ENCODE measurements around the gene CRLF1. TPM values are rescaled to one million over a fixed set of nuclear protein-coding genes. Genes with fewer than 3 reads are reported as not detected.

CRLF1 gene
- 0.40 TPM in 1 of 2 replicates, not detected in the other for total RNA-seq (2014; rRNA removed; shearing (Covaris generic))

- DNase-seq (ENCODE audit: low read depth) = no peak
Measured at GRCh38 chr19:18606281-18607225, at the start of gene CRLF1. Gene CRLF1, minus strand, starts transcription at chr19:18606799. Its CDS starts 143 bp downstream, at chr19:18606656.

GRCh38 chr19:18655173-18655844 lies 48.7 kb upstream of the CRLF1 start:
- no peak for DNase-seq (ENCODE audit: low read depth)

DNA sequence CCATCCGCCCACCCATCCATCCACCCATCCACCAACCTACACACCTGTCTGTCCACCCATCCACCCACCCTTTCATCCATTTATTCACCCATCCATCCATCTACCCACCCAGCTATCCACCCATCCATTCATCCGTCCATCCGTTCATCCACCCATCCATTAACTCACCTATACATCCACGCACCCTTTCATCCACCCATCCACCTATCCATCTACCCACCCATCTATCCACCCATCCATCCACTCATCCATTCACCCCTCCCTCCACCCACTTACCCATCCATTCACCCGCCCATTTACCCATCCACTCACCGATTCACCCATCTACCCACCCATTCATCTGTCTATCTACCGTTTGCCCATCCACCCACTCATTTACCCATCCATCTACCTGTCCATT lies 47.9 kb upstream of the CRLF1 start:
- DNase-seq (ENCODE audit: low read depth) = no peak

DNA sequence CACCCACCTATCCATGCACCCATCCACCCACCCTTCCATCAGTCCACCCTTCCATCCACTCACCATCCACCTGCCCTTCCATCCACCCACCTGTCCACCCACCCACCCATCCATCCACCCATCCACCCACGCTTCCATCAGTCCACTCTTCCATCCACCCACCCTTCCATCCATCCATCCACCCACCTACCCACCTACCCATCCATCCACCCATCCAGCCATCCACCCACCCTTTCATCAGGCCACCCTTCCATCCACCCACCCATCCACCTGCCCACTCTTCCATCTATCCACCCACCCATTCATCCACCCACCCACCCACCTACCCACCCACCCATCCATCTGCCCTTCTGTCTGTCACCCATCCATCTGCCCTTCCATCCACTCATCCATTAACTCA lies 47.3 kb upstream of the CRLF1 start:
- DNase-seq (ENCODE audit: low read depth) = no peak

GRCh38 chr19:18651733-18652132 lies 45.1 kb upstream of the CRLF1 start:
- DNase-seq (ENCODE audit: low read depth) = no peak

DNA sequence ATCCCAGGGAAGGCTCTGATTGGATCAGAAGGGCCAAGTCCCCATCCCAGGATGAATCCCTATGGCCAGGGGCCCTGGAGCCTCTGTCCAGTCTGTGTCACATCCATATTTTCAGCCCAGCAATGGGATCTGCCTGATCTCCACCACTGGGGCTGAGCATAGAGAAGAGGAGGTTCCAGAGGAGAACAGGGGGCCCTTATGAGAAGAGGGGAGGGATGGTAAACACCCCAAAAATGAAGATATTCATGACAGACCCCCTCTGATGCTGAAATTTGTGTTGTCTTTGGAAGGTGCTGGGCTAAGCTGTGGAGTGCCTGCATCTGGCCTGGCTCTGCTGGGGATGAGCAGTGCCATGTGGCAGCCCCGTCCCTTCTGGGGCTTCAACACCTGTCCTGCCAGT lies 44.7 kb upstream of the CRLF1 start:
- no peak for DNase-seq (ENCODE audit: low read depth)

DNA sequence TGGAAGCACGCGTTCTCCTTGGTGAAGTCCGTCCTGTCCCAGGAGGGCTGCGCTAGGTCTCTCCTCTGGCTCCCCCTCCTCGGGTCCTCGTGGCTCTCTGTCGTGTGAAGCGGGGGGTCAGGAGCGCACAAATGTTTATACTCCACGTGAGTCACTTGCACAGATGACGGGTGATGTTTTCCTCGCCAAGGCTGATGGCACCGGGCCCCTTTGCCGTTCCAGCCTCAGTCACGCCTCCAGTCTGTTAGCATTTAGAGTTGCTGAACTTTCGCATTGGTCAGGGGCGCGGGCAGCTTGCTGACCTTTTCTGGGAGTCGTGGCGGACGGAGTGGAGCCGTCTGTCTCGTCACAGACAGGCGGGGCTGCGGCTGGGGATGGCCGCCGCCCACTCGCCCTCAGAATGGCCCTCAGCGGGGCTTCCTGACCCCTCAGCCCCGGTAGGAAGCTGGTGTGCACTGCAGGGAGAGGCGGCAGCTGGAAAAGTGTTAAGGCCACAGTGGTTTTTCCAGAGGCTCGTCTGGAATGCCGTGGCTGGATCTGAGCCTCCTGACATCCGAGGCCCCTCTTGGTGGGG lies 44.0 kb upstream of the CRLF1 start:
- DNase-seq (ENCODE audit: low read depth) = peak; percentile 60

GRCh38 chr19:18650021-18650390 lies 43.4 kb upstream of the CRLF1 start:
- DNase-seq (ENCODE audit: low read depth) = no peak

DNA sequence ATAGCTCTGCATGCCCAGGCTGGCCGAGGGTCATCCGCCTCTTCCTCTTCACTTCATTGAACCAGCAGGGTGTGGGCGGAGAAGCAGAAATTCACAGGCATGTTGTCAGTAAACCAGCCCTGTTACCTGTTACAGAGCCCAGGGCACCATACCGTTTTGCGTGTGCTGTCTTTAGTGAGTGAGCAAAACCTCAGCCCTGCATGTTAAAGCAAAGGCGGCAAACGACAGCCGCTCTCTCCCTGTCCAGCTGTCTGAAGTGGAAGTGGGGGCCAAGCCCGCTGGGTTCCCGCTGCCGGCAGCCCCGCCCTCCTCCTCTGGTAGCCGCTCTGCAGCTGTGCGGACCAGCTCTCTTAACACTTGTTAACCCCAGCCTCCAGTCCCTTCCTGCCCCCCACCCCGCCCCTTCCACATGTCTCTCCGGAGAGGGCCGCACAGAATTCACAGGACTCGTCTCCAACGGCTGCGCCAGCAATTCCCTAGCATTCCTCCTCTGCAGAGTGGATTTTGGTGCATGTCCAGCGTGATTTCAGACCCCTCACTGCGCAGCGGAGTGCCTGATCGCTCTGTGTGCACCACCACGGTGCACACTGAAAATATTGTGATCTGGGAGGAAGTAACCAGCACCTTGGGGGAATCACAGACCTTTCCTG lies 42.9 kb upstream of the CRLF1 start:
- no peak for DNase-seq (ENCODE audit: low read depth)

DNA sequence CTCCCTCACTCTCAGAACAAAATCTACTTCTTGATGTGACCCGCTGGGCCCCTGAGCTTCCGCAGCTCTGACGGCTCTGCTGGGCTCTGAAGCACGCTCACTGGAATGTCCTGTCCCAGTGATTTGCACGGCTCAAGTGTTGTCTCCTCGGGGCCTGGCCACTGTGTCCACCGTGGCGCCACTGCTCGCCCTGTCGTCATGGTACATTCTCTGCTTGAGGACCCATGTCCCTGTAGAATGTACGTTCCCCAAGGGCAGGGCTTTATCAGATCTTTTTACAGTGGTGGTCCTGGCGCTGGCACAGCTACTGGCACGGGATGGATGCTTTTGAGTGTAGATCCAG lies 42.3 kb upstream of the CRLF1 start:
- no peak for DNase-seq (ENCODE audit: low read depth)

GRCh38 chr19:18647807-18648206 lies 41.2 kb upstream of the CRLF1 start:
- no peak for DNase-seq (ENCODE audit: low read depth)

DNA sequence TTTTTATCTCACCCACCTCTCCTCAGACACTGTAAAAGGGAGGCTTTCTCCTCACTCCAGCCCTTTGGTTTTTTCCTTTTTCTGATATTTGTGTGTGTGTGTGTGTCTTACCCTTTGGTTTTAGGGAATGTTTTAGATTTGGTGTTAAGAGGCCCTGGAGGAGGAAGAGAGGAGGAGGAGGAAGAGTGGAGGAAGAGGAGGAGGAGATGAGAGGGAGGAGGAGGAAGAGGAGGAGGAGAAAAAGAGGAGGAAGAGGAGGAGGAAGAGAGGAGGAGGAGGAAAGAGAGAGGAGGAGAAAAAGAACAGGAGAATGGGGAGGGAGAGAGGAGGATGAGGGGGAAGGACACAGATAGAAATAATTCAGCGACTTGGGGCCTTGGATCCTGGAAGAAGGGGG lies 40.8 kb upstream of the CRLF1 start:
- DNase-seq (ENCODE audit: low read depth) = no peak

DNA sequence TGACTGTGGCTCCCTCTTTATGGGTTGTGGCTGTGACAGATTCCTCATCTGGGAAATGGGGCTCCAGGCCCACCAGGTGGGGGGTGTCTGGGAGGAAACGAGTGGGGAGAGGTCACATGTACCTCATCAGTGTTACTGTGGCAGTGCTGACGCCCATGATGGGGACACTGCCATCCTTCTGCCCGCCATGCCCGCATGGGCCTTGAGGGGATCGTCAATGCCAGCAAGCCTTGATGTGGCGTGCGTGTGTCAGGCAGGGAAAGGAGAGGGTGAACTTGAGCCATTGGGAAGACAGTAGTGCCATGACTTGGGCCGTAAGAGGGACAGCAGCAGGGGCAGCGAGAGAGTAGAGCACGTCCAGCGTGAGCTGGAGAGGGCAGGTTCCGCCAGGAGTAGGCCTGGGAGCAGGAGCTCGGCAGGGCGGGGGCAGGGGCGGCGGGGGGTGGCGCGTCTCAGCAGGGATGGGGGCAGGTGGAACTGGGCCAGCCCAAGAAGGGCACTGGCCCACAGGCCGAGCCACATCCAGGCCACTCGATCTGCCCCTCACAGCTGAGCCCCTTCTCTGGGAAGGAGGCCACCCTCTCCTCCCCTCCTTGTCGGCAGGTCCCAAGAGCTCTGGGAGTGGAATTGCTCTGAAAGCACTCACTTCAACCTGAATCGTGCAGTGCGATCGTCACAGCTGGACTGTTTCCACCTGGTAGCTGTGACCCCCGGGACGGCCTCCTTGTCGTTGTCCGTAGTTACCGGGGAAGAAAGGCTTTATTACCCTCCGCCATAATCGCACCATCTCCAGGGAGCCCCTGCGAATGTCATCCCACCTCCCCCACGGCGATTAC lies 40.2 kb upstream of the CRLF1 start:
- DNase-seq (ENCODE audit: low read depth) = no peak

DNA sequence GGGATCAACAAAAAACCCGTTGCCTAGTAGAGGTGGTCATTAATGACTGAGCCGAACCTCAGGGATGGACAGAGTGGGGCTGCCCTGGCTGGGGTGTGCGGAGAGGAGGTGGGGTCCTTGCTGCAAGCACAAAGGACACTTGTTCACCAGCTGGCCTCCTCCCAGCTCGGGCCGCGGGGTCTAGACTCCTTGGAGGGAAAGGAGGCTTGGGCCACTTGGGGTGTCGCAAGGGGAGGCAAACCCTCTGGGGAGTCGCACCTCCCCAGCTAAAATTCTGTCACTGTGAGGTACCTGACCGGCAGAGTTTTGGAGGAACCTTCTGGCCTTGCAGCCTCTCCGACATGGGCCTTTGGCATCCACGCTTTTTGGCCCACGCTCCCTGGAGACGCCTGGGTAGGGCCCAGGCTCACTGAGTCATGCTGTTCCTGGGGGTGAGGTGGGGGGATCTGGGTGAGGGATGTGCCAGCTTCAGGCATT lies 38.5 kb upstream of the CRLF1 start:
- no peak for DNase-seq (ENCODE audit: low read depth)

DNA sequence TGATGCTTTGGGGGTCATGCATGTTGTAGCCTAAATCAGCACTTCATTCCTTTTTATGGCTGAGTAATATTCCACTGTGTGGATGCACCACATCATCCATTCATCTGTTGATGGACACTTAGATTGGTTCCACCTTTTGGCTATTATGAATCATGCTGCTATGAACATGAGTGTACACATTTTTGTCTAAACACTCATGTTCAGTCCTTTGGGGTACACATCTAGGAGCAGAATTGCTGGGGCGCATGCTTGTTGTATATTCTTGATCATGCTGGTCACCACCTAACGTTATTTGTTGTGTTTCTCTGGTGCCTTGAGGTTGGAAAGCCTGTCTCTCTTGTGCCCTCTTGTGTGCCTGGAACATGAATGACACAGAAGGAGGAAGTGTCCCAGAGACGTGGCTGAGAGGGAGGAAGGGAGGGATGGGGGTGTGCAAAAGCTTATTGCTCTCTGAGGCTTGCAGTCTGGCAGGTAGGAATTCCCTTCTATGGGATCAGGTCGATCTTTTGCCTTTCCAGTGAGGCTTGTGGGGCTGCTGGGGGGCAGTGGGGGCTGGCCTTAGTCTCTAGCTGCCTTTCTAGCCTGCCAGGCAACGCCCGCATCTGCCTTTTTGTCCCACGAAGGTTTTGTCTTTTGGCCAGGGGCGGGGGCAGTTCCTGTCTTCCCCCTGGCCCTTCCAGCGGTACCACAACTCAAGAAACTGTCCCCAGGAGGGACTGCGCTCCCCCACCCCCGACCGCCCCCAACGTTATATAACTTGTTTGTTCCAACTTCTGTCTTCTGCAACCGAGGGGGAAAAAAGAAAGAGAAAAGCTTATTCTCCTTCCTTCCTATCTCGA lies 37.8 kb upstream of the CRLF1 start:
- no peak for DNase-seq (ENCODE audit: low read depth)

DNA sequence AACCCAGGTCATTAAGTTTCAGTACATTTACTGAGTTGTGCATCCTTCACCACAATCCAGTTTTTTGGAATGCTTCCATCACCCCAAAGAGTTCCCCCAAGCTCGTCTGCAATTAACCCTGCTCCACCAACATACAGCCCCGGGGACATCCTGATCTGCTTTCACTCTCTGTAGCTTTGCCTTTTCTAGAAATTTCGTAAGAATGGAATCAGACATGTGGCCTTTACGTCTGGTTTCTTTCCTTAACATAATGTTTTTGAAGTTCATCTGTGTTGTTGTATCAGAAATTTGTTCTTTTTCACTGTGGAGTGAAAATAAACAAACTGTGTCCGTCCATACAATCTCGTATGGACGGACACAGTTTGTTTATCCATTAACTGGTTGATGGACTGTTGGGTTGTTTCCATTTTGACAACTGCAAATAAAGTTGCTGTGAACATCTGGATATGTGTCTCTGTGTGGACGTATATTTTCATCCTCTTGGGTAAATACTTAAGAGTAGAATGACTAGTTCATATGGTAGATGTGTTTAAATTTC lies 33.2 kb upstream of the CRLF1 start:
- DNase-seq (ENCODE audit: low read depth) = no peak

DNA sequence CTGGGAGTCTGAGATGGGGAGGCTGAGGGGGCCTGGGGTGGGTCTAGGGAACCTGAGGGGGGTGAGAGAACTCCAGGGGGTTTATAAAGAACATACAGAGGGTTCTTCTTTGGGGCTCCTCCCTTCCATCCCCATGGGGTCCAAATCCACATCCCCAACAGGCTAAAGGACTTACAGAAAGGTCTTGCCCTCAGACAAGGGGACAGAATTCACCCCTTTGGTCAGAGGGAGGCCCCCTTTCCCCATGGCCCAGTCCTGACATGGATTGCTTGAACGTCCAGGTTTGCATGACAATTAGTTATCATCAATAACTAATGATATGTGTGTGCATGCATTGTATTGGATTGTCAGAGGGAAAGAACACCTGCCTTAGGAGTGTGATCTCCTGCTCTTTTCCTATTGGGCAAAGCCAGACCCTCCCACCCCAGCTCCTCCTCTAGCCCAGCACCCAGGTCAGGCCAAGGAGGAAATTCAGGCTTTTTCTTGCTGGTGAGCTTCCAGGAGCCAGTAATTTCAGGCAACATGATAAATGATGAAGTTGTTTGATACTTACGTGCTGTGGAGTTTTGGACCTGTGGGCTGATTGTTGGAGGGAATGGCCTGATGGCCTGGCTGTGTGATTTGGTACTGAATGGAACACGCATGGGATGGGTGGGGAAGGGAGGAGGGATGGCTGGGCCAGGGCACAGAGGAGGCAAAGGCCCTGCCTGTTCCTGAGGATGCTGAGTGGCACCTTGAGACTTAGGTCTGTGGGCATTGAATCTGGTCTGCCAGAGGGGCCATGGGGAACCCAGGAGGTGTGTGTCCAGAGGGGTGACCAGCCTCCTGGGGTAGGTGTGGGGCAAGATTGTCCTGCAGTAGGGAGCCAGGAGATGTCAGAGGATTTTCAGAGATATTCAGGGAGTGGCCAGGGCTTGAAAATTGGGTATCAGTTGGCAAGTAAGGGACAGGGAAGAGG lies 31.4 kb upstream of the CRLF1 start:
- DNase-seq (ENCODE audit: low read depth) = no peak

DNA sequence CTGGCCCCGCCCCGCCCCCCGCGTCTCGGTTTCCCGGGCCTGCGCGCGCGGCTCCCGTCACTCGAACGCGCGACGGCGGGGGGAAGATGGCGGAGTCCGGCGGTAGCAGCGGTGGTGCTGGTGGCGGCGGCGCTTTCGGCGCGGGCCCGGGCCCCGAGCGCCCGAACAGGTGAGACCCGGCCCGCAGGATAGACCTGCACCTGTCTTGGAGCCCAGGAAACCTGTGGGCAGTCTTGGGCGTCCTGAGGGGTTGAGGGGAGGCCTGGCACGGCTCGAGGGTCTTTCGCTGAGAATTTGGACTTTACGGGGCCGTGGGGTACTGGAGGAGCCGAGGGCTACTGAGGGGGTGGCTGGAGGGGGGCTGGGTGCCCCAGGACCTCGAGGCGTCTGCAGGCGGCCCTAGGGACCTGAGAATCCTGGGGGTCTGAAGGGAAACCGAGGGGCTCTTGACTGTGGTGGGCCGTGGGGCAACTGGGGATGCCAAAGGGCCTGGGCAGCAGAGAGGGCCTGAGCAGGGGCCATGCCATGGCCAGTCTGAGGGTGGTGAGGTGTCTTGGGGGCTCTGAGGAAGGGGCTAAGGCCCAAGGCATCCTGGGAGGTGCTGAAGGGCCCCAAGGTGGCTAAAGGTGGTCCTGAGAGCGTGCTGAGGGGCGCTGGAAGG lies 30.5 kb upstream of the CRLF1 start, which contains the start of gene KLHL26:
KLHL26 (plus strand) TSS at position 60 of the 661 bp plus-strand sequence; CDS start at position 87, 27 bp downstream.
- DNase-seq (ENCODE audit: low read depth) = no peak

Data from Daoy (cell line).